SK-N-SH treated with all-trans-retinoic acid at 6 μM for 48 hours (cell line): ENCODE results near the gene FAM120AOS.

Experiments
- ATAC-seq: fragments of 200-7000 bp; cut with Tn5 transposase; 3 replicates; pipeline ENCODE4 v1.9.1; 2020; ENCODE audit warnings: mild to moderate bottlenecking, moderate library complexity
- ARNTL ChIP-seq: fragments of 450-650 bp; formaldehyde crosslinking; IDR thresholded peaks from 2 replicates; pipeline ENCODE4 v1.5.0; 2020; ENCODE audit warnings: low read depth, mild to moderate bottlenecking, moderate library complexity, borderline replicate concordance
- BACH2 ChIP-seq: fragments of 250-450 bp; sonication (Bioruptor Pico); IDR thresholded peaks from 2 replicates; pipeline ENCODE4 v1.9.0; 2021; ENCODE audit warnings: mild to moderate bottlenecking, borderline replicate concordance
- CSDC2 ChIP-seq: fragments of 250-450 bp; sonication (Bioruptor Pico); IDR thresholded peaks from 2 replicates; pipeline ENCODE4 v1.5.0; 2020; ENCODE audit warnings: mild to moderate bottlenecking, moderate library complexity
- CSRNP3 ChIP-seq: fragments of 250-450 bp; sonication (Bioruptor Pico); IDR thresholded peaks from 2 replicates; pipeline ENCODE4 v1.5.1; 2021; ENCODE audit warnings: mild to moderate bottlenecking, moderate library complexity
- ESRRG ChIP-seq: fragments of 250-450 bp; sonication (Bioruptor Pico); IDR thresholded peaks from 2 replicates; pipeline ENCODE4 v1.6.1; 2021; ENCODE audit warnings: mild to moderate bottlenecking
- GLIS3 ChIP-seq: fragments of 250-450 bp; sonication (Bioruptor Pico); IDR thresholded peaks from 2 replicates; pipeline ENCODE4 v1.5.0; 2020; ENCODE audit warnings: mild to moderate bottlenecking, moderate library complexity
- ISL1 ChIP-seq: fragments of 250-450 bp; sonication (Bioruptor Pico); IDR thresholded peaks from 2 replicates; pipeline ENCODE4 v2.1.2; 2022; ENCODE audit warnings: mild to moderate bottlenecking, moderate library complexity
- OSR1 ChIP-seq: fragments of 250-450 bp; sonication (Bioruptor Pico); IDR thresholded peaks from 2 replicates; pipeline ENCODE4 v1.8.0; 2022; ENCODE audit warnings: moderate library complexity, mild to moderate bottlenecking, inconsistent platforms
- PPARA ChIP-seq: fragments of 250-450 bp; sonication (Bioruptor Pico); IDR thresholded peaks from 2 replicates; pipeline ENCODE4 v1.5.0; 2020; ENCODE audit warnings: mild to moderate bottlenecking, borderline replicate concordance
- RARB ChIP-seq: fragments of 250-450 bp; sonication (Bioruptor Pico); IDR thresholded peaks from 2 replicates; pipeline ENCODE4 v1.8.0; 2021; ENCODE audit warnings: mild to moderate bottlenecking, moderate library complexity
- SNAI2 ChIP-seq: fragments of 250-450 bp; sonication (Bioruptor Pico); IDR thresholded peaks from 2 replicates; pipeline ENCODE4 v1.5.0; 2020; ENCODE audit warnings: mild to moderate bottlenecking, moderate library complexity
- TCF4 ChIP-seq: fragments of 250-450 bp; sonication (Bioruptor Pico); IDR thresholded peaks from 2 replicates; pipeline ENCODE4 v1.8.0; 2021; ENCODE audit warnings: mild to moderate bottlenecking, moderate library complexity, borderline replicate concordance
- ZC3H10 ChIP-seq: fragments of 250-450 bp; sonication (Bioruptor Pico); IDR thresholded peaks from 2 replicates; pipeline ENCODE4 v1.5.1; 2021; ENCODE audit warnings: mild to moderate bottlenecking, moderate library complexity
- ZFP30 ChIP-seq: fragments of 450-650 bp; formaldehyde crosslinking; IDR thresholded peaks from 2 replicates; pipeline ENCODE4 v1.5.0; 2022; ENCODE audit warnings: mild to moderate bottlenecking, moderate library complexity
- ZNF565 ChIP-seq: fragments of 450-650 bp; formaldehyde crosslinking; conservative IDR thresholded peaks from 2 replicates; pipeline ENCODE4 v1.5.0; 2020; ENCODE audit warnings: low read depth, mild to moderate bottlenecking, moderate library complexity
- ZNF70 ChIP-seq: fragments of 450-650 bp; formaldehyde crosslinking; IDR thresholded peaks from 2 replicates; pipeline ENCODE4 v1.5.0; 2020; ENCODE audit warnings: mild to moderate bottlenecking, moderate library complexity
- ZNF8 ChIP-seq: fragments of 450-650 bp; formaldehyde crosslinking; IDR thresholded peaks from 2 replicates; pipeline ENCODE4 v1.5.0; 2020; ENCODE audit warnings: mild to moderate bottlenecking, moderate library complexity
- TF ChIP-seq, protein P1 (sequence below): fragments of 250-450 bp; sonication (Bioruptor Pico); IDR thresholded peaks from 2 replicates; pipeline ENCODE4 v1.8.0; 2021; ENCODE audit warnings: low read depth, mild to moderate bottlenecking, moderate library complexity, borderline replicate concordance
- TF ChIP-seq, protein P2 (sequence below): fragments of 250-450 bp; sonication (Bioruptor Pico); IDR thresholded peaks from 2 replicates; pipeline ENCODE4 v1.5.1; 2020; ENCODE audit warnings: low read depth, mild to moderate bottlenecking, moderate library complexity

The FAM120AOS gene

DNA sequence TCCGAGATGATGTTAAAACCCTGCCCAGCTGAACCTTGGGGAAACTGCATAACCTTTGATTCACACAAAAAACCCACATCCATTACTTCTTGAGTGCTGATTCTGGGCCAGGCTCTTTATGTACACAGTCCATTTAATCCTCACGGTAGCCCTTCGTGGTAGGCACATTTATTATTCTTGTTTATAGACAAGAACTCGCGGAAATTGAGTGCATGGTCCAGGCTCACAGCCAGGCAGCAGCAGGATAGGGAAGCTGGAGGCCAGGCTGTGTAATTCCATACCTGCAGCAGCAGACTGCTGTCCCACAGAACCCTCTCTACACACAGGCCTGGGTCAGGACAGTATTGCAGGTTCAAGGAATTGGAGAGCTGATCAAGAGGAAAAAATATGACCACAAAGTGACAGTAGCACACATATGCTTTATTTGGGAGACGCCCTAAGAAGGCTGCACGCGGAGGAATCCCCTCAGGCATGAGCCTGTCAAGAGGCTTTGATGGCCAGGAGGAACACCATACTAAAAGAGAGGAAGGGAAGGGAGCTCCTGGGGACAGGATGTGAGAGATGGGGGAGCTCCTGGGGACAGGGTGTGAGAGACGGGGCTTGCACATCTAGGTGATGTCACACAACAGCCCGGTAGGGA, 30.3 kb downstream of the FAM120AOS start:
- ATAC-seq, result no peak

GRCh38 chr9:93419023-93419422, 34.4 kb downstream of the FAM120AOS start:
- no peak for ATAC-seq
- TF ChIP-seq RARB, result no peak
- TF ChIP-seq, protein P1, sequence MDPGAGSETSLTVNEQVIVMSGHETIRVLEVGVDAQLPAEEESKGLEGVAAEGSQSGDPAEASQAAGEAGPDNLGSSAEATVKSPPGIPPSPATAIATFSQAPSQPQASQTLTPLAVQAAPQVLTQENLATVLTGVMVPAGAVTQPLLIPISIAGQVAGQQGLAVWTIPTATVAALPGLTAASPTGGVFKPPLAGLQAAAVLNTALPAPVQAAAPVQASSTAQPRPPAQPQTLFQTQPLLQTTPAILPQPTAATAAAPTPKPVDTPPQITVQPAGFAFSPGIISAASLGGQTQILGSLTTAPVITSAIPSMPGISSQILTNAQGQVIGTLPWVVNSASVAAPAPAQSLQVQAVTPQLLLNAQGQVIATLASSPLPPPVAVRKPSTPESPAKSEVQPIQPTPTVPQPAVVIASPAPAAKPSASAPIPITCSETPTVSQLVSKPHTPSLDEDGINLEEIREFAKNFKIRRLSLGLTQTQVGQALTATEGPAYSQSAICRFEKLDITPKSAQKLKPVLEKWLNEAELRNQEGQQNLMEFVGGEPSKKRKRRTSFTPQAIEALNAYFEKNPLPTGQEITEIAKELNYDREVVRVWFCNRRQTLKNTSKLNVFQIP (CRISPR knock-in tag), result no peak
- no peak for TF ChIP-seq ZNF565
- no peak for TF ChIP-seq SNAI2 (CRISPR knock-in tag)
- no peak for TF ChIP-seq ZC3H10 (CRISPR knock-in tag)

More for the DNA sequence above, 30.3 kb downstream of the FAM120AOS start:
- no peak for TF ChIP-seq OSR1 (CRISPR knock-in tag)
- no peak for TF ChIP-seq CSDC2 (CRISPR knock-in tag)
- TF ChIP-seq ZC3H10 (CRISPR knock-in tag), result no peak

- TF ChIP-seq PPARA (CRISPR knock-in tag), result no peak
- TF ChIP-seq ZNF8 (CRISPR knock-in tag), result no peak
- TF ChIP-seq GLIS3 (CRISPR knock-in tag), result no peak
- no peak for TF ChIP-seq ZNF70 (CRISPR knock-in tag)
- TF ChIP-seq ESRRG (CRISPR knock-in tag), result no peak
- no peak for TF ChIP-seq ARNTL (CRISPR knock-in tag)
- no peak for TF ChIP-seq CSRNP3 (CRISPR knock-in tag)
- TF ChIP-seq TCF4 (CRISPR knock-in tag), result no peak
- no peak for TF ChIP-seq ZFP30 (CRISPR knock-in tag)
- TF ChIP-seq OSR1 (CRISPR knock-in tag), result no peak
- no peak for ATAC-seq
Measured at GRCh38 chr9:93417538-93417937, 35.8 kb downstream of the FAM120AOS start.

GRCh38 chr9:93416530-93417235, 36.7 kb downstream of the FAM120AOS start:
- ATAC-seq, result no peak
- no peak for TF ChIP-seq ARNTL (CRISPR knock-in tag)
- TF ChIP-seq CSDC2 (CRISPR knock-in tag), result no peak

DNA sequence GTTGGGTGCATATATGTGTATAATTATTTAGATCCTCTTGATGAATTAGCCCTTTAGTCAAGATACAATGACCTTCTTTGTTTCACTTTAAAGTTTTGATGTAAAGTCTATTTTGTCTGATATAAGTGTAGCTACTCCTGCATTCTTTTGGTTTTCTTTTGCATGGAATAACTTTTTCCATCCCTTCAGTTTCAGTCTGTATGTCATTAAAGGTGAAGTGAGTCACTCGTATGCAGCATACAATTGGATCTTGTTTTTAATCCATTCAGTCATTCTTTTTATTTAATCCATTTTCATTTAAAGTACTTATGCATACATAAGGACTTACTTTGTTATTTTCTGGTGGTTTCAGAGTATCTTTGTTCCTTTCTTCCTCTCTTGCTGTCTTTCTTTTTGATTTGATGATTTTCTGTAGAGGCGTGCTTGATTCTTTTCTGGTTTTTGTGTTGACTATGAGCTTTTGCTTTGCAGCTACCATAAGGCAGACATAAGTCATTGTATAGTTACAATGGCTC, 38.1 kb downstream of the FAM120AOS start:
- ATAC-seq, result no peak
- TF ChIP-seq CSDC2 (CRISPR knock-in tag), result no peak
- no peak for TF ChIP-seq PPARA (CRISPR knock-in tag)
- TF ChIP-seq ZNF8 (CRISPR knock-in tag), result no peak
- TF ChIP-seq GLIS3 (CRISPR knock-in tag), result no peak
- TF ChIP-seq ISL1, result no peak
- TF ChIP-seq ZNF565, result no peak

DNA sequence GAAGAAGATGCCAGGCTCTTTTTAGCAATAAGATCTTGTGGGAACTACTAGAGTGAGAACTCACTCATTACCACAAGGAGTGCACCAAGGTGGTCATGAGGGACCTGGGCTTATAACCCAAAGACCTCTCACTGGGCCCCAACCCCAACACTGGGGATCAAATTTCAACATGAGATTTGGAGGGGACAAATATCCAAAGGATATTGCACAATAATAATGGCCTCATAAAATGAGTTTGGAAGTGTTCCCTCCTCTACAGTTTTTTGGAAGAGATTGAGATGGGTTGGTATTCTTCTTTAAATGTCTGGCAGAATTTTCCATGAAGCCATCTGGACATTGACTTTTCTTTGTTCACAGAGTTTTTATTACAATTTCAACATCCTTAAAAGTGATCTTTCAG, 39.9 kb downstream of the FAM120AOS start:
- TF ChIP-seq OSR1 (CRISPR knock-in tag) (no peak), ZNF8 (CRISPR knock-in tag) (no peak), BACH2 (CRISPR knock-in tag) (no peak)
- TF ChIP-seq, protein P2, sequence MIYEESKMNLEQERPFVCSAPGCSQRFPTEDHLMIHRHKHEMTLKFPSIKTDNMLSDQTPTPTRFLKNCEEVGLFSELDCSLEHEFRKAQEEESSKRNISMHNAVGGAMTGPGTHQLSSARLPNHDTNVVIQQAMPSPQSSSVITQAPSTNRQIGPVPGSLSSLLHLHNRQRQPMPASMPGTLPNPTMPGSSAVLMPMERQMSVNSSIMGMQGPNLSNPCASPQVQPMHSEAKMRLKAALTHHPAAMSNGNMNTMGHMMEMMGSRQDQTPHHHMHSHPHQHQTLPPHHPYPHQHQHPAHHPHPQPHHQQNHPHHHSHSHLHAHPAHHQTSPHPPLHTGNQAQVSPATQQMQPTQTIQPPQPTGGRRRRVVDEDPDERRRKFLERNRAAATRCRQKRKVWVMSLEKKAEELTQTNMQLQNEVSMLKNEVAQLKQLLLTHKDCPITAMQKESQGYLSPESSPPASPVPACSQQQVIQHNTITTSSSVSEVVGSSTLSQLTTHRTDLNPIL (CRISPR knock-in tag), result no peak
- TF ChIP-seq, all 23 proteins: peak for 0
- no peak for ATAC-seq
